ENCODE measurements around the gene DGKI.
A peak's percentile ranks its signal among the peaks of the same experiment; 100 is the strongest.

Gene DGKI

DNA sequence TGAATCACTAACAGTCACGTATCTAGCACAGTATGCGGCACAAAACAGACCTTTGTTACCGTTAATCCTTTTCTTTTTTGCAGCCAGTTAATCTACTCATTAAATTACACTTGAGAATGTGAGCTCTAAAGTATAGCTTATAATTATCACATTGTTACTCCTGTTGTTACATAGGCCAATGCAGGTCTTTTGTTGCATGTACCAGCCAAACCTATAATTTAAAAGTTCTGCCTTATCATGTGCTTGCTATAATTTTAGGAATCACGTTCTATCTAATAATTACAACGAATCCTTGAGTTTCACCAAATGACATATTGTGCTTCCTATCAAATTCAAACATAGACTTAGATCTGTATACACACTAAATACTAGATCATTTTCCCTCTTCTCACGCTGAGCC lies 245.1 kb downstream of the DGKI start:
- H3K4me3 ChIP-seq (ENCODE audit: low read depth in 1 of 2, low read length in 2 of 2): no peak overlapping the region
- no peaks in the 10 kb centered on the region for H3K4me1 ChIP-seq (ENCODE audit: insufficient read depth, low read length)
- H3K27ac ChIP-seq (ENCODE audit: low read depth, low read length): no peak overlapping the region
- H3K9ac ChIP-seq (ENCODE audit: low read length): no peak overlapping the region
- no peaks in the 10 kb centered on the region for H3K27me3 ChIP-seq (ENCODE audit: control insufficient read depth in 1 of 2, insufficient read depth in 2 of 2, low read length in 2 of 2)
- H3K36me3 ChIP-seq (ENCODE audit: insufficient read depth, low read length): no peaks in the 10 kb centered on the region
- H3K9me3 ChIP-seq (ENCODE audit: low read length): no peaks in the 10 kb centered on the region

GRCh38 chr7:137597856-137598255 lies 248.9 kb downstream of the DGKI start:
- no peaks in the 10 kb centered on the region for H3K27me3 ChIP-seq (ENCODE audit: control insufficient read depth in 1 of 2, insufficient read depth in 2 of 2, low read length in 2 of 2)
- H3K9me3 ChIP-seq (ENCODE audit: low read length): no peaks in the 10 kb centered on the region
- H3K4me3 ChIP-seq (ENCODE audit: low read depth in 1 of 2, low read length in 2 of 2): no peak overlapping the region
- H3K4me1 ChIP-seq (ENCODE audit: insufficient read depth, low read length): no peaks in the 10 kb centered on the region
- H3K27ac ChIP-seq (ENCODE audit: low read depth, low read length): no peak overlapping the region
- H3K9ac ChIP-seq (ENCODE audit: low read length): no peak overlapping the region
- no peaks in the 10 kb centered on the region for H3K36me3 ChIP-seq (ENCODE audit: insufficient read depth, low read length)

- Histone ChIP-seq H3K27me3 (ENCODE audit: control insufficient read depth in 1 of 2, insufficient read depth in 2 of 2, low read length in 2 of 2) (no peaks in the 10 kb centered on the region), H3K27ac (ENCODE audit: low read depth, low read length) (no peak overlapping the region), H3K9me3 (ENCODE audit: low read length) (no peaks in the 10 kb centered on the region), H3K9ac (ENCODE audit: low read length) (no peak overlapping the region), H3K4me3 (ENCODE audit: low read depth in 1 of 2, low read length in 2 of 2) (no peak overlapping the region), H3K36me3 (ENCODE audit: insufficient read depth, low read length) (no peaks in the 10 kb centered on the region), H3K4me1 (ENCODE audit: insufficient read depth, low read length) (peaks cover 26% of the 10 kb centered on the region)
Measured at GRCh38 chr7:137593115-137593711, 253.6 kb downstream of the DGKI start.

GRCh38 chr7:137592232-137592896 lies 254.4 kb downstream of the DGKI start:
- Histone ChIP-seq H3K4me3 (ENCODE audit: low read depth in 1 of 2, low read length in 2 of 2) (no peak overlapping the region), H3K27me3 (ENCODE audit: control insufficient read depth in 1 of 2, insufficient read depth in 2 of 2, low read length in 2 of 2) (no peaks in the 10 kb centered on the region), H3K27ac (ENCODE audit: low read depth, low read length) (no peak overlapping the region), H3K36me3 (ENCODE audit: insufficient read depth, low read length) (no peaks in the 10 kb centered on the region), H3K9ac (ENCODE audit: low read length) (no peak overlapping the region), H3K4me1 (ENCODE audit: insufficient read depth, low read length) (peaks cover 26% of the 10 kb centered on the region), H3K9me3 (ENCODE audit: low read length) (no peaks in the 10 kb centered on the region)

- no peak overlapping the region for H3K9ac ChIP-seq (ENCODE audit: low read length)
- no peaks in the 10 kb centered on the region for H3K9me3 ChIP-seq (ENCODE audit: low read length)
- H3K4me1 ChIP-seq (ENCODE audit: insufficient read depth, low read length): peaks cover 26% of the 10 kb centered on the region
- H3K27me3 ChIP-seq (ENCODE audit: control insufficient read depth in 1 of 2, insufficient read depth in 2 of 2, low read length in 2 of 2): no peaks in the 10 kb centered on the region
- no peak overlapping the region for H3K4me3 ChIP-seq (ENCODE audit: low read depth in 1 of 2, low read length in 2 of 2)
- no peaks in the 10 kb centered on the region for H3K36me3 ChIP-seq (ENCODE audit: insufficient read depth, low read length)
- no peak overlapping the region for H3K27ac ChIP-seq (ENCODE audit: low read depth, low read length)
Measured at GRCh38 chr7:137591421-137591837, 255.3 kb downstream of the DGKI start.

DNA sequence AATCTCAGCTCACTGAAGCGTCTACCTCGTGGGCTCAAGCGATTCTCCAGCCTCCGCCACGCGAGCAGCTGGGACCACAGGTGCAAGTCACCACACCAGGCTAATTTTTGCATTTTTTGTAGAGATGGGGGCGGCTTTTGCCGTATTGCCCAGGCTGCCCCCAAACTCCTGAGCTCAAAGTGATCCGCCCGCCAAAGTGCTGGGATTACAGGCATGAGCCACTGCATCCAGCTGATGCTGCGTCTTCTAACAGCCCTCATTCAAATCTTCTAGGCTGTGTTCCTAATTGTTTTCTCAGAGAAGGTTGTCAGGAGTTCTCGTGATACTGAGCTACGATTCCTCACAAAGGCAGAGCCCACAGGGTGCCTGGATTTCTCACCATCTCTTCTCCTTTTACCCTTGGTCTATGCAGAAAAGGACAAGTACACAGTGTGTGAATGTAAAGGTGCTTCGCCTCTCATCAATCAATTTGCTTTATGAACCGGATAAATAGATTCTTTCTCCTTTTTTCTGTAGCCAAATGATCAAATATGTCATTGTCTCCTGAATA lies 255.9 kb downstream of the DGKI start:
- H3K27ac ChIP-seq (ENCODE audit: low read depth, low read length): no peak overlapping the region
- no peaks in the 10 kb centered on the region for H3K9me3 ChIP-seq (ENCODE audit: low read length)
- H3K4me3 ChIP-seq (ENCODE audit: low read depth in 1 of 2, low read length in 2 of 2): no peak overlapping the region
- no peaks in the 10 kb centered on the region for H3K27me3 ChIP-seq (ENCODE audit: control insufficient read depth in 1 of 2, insufficient read depth in 2 of 2, low read length in 2 of 2)
- no peak overlapping the region for H3K9ac ChIP-seq (ENCODE audit: low read length)
- no peaks in the 10 kb centered on the region for H3K36me3 ChIP-seq (ENCODE audit: insufficient read depth, low read length)
- peaks cover 26% of the 10 kb centered on the region for H3K4me1 ChIP-seq (ENCODE audit: insufficient read depth, low read length)

DNA sequence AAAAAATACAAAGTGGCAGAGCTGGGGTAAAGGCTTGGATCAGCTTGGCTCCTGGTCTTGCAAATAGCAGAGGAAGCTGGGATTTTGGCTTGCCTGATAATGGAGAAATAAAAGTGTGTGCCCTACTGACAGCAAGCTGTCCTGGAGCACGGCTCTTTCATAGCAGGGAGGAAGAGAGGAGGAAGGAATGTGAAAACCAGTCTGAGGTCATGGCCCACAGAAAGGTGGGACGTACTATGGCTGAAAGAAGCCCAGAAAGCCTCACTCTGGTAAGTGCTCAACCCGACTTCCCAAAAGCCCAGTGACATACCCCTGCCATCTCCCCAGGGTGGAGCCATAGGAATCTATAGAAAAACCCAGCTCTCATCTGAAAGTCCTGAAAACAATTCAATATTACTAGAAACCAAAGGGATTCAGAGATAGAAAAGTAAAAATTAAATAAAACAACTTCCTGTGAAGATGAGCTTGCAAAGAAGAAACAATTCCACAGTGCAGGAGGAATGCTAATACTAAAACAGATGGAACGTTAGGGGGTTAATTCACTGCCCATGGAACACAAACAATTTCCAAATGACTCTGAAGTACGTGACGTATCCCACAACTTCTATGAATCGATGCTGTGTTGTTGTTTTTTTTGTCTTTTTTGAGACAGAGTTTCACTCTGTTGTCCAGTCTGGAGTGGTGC lies 256.6 kb downstream of the DGKI start:
- no peaks in the 10 kb centered on the region for H3K9me3 ChIP-seq (ENCODE audit: low read length)
- H3K27ac ChIP-seq (ENCODE audit: low read depth, low read length): peak overlapping the region; percentile 70
- H3K27me3 ChIP-seq (ENCODE audit: control insufficient read depth in 1 of 2, insufficient read depth in 2 of 2, low read length in 2 of 2): no peaks in the 10 kb centered on the region
- peaks cover 26% of the 10 kb centered on the region for H3K4me1 ChIP-seq (ENCODE audit: insufficient read depth, low read length)
- H3K9ac ChIP-seq (ENCODE audit: low read length): no peak overlapping the region
- no peak overlapping the region for H3K4me3 ChIP-seq (ENCODE audit: low read depth in 1 of 2, low read length in 2 of 2)
- no peaks in the 10 kb centered on the region for H3K36me3 ChIP-seq (ENCODE audit: insufficient read depth, low read length)

DNA sequence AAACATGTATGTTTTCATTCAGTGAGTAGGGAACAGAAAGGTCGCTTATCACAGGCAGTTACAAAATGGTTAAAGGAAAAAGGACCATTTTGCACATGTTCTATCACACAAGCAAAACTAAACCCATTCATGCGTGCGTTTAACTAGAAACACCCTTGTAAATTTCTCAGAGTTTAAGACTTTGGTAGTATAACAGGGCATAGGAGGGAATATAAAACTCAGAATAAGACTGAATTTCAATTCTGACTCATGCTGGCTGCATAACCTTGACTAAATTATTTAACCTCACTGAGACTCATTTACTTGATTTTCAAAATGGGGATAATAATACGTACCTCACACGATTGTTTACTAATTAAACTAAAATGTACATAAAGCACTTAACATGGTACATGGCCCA lies 259.4 kb downstream of the DGKI start:
- no peak overlapping the region for H3K9ac ChIP-seq (ENCODE audit: low read length)
- H3K36me3 ChIP-seq (ENCODE audit: insufficient read depth, low read length): no peaks in the 10 kb centered on the region
- H3K27me3 ChIP-seq (ENCODE audit: control insufficient read depth in 1 of 2, insufficient read depth in 2 of 2, low read length in 2 of 2): no peaks in the 10 kb centered on the region
- peaks cover 36% of the 10 kb centered on the region for H3K4me1 ChIP-seq (ENCODE audit: insufficient read depth, low read length)
- H3K27ac ChIP-seq (ENCODE audit: low read depth, low read length): no peak overlapping the region
- H3K4me3 ChIP-seq (ENCODE audit: low read depth in 1 of 2, low read length in 2 of 2): no peak overlapping the region
- H3K9me3 ChIP-seq (ENCODE audit: low read length): no peaks in the 10 kb centered on the region

GRCh38 chr7:137585591-137585990 lies 261.2 kb downstream of the DGKI start:
- Histone ChIP-seq H3K27me3 (ENCODE audit: control insufficient read depth in 1 of 2, insufficient read depth in 2 of 2, low read length in 2 of 2) (no peaks in the 10 kb centered on the region), H3K4me3 (ENCODE audit: low read depth in 1 of 2, low read length in 2 of 2) (no peak overlapping the region), H3K4me1 (ENCODE audit: insufficient read depth, low read length) (peaks cover 20% of the 10 kb centered on the region), H3K9ac (ENCODE audit: low read length) (no peak overlapping the region), H3K36me3 (ENCODE audit: insufficient read depth, low read length) (no peaks in the 10 kb centered on the region), H3K9me3 (ENCODE audit: low read length) (no peaks in the 10 kb centered on the region), H3K27ac (ENCODE audit: low read depth, low read length) (no peak overlapping the region)

DNA sequence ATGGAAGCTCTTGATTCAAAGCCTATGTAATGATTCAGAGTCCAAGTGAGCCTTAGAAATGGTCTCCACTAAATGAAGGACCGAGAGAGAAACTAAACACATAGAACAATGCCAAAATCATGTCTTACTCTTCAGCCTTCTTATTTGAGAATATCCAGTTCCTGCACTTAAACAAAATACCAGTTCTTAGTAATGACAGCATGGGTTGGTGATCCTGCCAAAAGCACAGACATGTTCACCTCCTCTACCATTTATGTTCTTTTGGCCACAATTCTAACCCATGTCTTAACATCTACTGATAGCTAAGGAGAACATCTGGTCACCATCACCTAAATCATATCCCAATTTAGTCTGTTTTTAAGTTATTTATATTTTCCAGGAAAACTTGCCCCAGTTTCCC lies 263.6 kb downstream of the DGKI start:
- no peak overlapping the region for H3K4me3 ChIP-seq (ENCODE audit: low read depth in 1 of 2, low read length in 2 of 2)
- H3K27ac ChIP-seq (ENCODE audit: low read depth, low read length): peak overlapping the region; percentile 39

DNA sequence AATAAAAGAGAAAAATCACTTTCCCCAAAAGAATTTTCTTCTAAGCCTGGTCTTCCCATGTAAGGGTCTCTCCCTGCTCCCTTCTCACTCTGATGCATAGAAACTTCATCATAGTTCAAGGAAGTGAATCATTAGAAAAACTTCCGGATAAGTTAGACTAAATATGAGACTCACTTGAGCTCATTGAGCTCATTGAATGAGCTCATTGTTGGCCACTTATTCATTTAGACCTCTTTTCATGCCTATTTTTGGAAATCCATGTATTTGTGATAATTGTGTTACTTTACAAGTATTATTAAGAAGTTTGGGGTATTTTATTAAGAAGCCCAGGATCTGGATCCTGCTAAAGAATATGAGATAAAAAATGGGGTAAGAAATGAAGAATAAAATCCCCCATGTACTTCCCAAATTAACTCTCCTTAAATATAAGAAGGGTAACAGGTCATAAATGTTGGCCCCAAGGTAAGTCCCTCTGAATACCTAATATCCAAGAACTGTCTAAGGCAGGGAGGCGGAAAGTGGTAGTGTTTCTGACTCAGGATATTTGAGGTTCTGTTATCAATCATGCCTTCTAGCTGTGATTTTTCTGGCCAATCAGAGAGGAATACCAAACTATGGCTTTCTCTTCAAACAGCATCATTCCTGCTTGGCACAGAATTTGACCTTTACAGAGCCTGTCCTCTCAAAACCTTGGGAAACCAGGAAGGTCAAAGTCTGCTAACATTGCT lies 266.7 kb downstream of the DGKI start:
- no peaks in the 10 kb centered on the region for H3K27me3 ChIP-seq (ENCODE audit: control insufficient read depth in 1 of 2, insufficient read depth in 2 of 2, low read length in 2 of 2)
- no peak overlapping the region for H3K4me3 ChIP-seq (ENCODE audit: low read depth in 1 of 2, low read length in 2 of 2)
- H3K9me3 ChIP-seq (ENCODE audit: low read length): no peaks in the 10 kb centered on the region
- H3K27ac ChIP-seq (ENCODE audit: low read depth, low read length): no peak overlapping the region
- peaks cover 12% of the 10 kb centered on the region for H3K4me1 ChIP-seq (ENCODE audit: insufficient read depth, low read length)
- H3K9ac ChIP-seq (ENCODE audit: low read length): no peak overlapping the region
- H3K36me3 ChIP-seq (ENCODE audit: insufficient read depth, low read length): no peaks in the 10 kb centered on the region

More for the DNA sequence above, 263.6 kb downstream of the DGKI start:
- Histone ChIP-seq H3K9ac (ENCODE audit: low read length) (no peak overlapping the region), H3K27me3 (ENCODE audit: control insufficient read depth in 1 of 2, insufficient read depth in 2 of 2, low read length in 2 of 2) (no peaks in the 10 kb centered on the region), H3K36me3 (ENCODE audit: insufficient read depth, low read length) (no peaks in the 10 kb centered on the region), H3K4me1 (ENCODE audit: insufficient read depth, low read length) (peaks cover 12% of the 10 kb centered on the region), H3K9me3 (ENCODE audit: low read length) (no peaks in the 10 kb centered on the region)
